Measurements from ENCODE around the gene STIMATE.

DNA sequence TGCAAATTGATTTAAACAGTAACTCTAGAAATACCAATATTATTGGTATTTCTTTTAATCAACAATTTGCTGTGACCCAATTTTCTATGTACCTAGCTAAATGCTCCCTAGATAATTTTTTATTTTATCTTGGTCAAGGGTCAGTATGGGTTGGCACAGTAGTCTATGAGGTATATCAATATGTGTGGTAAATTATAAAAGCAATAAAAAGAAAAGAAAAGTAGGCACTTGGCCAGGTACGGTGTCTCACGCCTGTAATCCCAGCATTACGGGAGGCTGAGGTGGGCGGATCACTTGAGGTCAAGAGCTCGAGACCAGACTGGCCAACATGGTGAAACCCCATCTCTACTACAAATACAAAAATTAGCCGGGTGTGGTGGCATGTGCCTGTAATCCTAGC lies 34.0 kb upstream of the STIMATE start:
- TF ChIP-seq, protein P1, sequence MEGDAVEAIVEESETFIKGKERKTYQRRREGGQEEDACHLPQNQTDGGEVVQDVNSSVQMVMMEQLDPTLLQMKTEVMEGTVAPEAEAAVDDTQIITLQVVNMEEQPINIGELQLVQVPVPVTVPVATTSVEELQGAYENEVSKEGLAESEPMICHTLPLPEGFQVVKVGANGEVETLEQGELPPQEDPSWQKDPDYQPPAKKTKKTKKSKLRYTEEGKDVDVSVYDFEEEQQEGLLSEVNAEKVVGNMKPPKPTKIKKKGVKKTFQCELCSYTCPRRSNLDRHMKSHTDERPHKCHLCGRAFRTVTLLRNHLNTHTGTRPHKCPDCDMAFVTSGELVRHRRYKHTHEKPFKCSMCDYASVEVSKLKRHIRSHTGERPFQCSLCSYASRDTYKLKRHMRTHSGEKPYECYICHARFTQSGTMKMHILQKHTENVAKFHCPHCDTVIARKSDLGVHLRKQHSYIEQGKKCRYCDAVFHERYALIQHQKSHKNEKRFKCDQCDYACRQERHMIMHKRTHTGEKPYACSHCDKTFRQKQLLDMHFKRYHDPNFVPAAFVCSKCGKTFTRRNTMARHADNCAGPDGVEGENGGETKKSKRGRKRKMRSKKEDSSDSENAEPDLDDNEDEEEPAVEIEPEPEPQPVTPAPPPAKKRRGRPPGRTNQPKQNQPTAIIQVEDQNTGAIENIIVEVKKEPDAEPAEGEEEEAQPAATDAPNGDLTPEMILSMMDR (IDR thresholded peaks at IDR 0.05; ENCODE audit: low read depth, low read length, poor library complexity, severe bottlenecking): no peak
- no peak for TF ChIP-seq EZH2phosphoT487 (IDR thresholded peaks at IDR 0.05; ENCODE audit: borderline replicate concordance, low read length)
